ENCODE results near the gene OR2AG2.
A peak's percentile ranks its signal among the peaks of the same experiment; 100 is the strongest.
"Not testable (repeated sequence)": the region's sequence is repeated elsewhere in the genome, so short reads cannot be mapped to it uniquely, and the experiment has no call there.

OR2AG2 gene, protein sequence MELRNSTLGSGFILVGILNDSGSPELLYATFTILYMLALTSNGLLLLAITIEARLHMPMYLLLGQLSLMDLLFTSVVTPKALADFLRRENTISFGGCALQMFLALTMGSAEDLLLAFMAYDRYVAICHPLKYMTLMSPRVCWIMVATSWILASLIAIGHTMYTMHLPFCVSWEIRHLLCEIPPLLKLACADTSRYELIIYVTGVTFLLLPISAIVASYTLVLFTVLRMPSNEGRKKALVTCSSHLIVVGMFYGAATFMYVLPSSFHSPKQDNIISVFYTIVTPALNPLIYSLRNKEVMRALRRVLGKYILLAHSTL

DNA sequence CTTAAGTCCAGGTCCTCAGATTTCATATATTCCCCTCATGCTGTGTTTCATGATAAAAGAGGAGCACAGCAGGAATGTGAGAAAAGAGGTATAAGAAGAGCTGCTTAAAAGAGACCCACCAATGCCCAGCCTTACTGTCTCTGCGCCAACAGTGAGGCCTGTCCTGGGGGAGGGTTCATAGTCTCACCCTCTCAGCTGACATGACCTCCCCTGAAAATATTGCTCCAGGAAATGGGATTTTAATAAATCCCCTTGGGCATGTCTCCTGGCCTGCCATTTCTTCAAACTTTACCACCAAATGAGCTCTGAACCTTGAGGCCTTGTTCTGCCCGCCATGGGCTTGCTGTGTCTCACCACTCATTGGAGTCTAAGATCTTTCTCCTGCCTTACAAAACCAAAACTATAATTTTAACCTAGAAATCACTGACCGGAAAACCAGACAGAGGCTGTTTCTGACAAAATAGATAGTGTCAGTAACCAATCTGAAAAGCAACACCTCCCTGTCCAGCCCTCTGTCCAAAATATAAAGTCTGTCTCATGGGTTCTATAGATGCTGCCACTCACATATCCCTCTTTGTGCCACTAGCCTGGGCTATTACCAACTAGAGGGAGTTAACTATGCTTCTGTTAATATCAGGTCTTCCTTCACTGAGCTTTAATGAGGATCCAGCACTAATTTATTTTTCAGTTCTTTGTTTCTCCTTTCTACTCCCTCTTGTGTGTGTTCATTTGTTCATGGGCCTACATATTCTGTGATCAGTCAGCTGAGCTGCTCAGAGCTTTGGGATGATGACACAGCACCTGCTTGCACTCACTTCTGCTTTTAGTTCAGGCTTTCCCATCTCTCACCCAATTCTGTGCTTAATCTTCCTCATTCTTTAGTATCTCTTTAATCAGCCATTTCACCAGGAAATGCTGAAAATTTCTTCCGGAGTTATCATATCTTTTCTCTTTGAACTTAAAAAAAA lies at the start of gene OR2AG2:
TSS of gene OR2AG2 (minus strand) at position 51 of the 968 bp plus-strand sequence. CDS start 3,019 bp downstream, outside the sequence.
- no peak for DNase-seq (ENCODE audit: low read depth)
- H3K4me3 ChIP-seq (ENCODE audit: control insufficient read depth, low read depth, low read length) = no peak within 1 kb of the TSS
- TF ChIP-seq, protein P1, sequence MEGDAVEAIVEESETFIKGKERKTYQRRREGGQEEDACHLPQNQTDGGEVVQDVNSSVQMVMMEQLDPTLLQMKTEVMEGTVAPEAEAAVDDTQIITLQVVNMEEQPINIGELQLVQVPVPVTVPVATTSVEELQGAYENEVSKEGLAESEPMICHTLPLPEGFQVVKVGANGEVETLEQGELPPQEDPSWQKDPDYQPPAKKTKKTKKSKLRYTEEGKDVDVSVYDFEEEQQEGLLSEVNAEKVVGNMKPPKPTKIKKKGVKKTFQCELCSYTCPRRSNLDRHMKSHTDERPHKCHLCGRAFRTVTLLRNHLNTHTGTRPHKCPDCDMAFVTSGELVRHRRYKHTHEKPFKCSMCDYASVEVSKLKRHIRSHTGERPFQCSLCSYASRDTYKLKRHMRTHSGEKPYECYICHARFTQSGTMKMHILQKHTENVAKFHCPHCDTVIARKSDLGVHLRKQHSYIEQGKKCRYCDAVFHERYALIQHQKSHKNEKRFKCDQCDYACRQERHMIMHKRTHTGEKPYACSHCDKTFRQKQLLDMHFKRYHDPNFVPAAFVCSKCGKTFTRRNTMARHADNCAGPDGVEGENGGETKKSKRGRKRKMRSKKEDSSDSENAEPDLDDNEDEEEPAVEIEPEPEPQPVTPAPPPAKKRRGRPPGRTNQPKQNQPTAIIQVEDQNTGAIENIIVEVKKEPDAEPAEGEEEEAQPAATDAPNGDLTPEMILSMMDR (conservative IDR thresholded peaks at IDR 0.05; ENCODE audit: control insufficient read depth, insufficient read depth, low read depth, low read length) = no peak

DNA sequence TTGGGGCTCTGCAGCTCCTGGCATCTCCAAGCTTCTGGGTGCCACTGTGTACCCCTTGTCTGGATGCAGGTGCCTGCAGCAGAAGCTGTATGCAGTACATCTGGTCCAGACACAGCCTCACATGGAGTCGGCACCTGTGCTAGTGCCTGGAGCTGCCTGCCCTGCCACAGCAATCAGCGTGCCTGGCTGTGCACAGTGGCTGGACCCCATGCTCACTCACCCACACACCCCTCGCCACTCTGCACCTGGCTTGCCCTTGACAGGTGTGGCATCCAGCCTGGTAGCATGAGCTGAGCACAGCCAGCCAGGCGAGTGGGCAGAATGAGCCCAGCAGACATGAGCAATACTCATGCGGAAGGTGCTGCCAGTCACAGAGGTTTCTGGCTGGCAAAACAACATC lies 47.2 kb upstream of the OR2AG2 start:
- H3K4me3 ChIP-seq (ENCODE audit: control insufficient read depth, low read depth, low read length) = no peak overlapping the region
- TF ChIP-seq, protein P1 (conservative IDR thresholded peaks at IDR 0.05; ENCODE audit: control insufficient read depth, insufficient read depth, low read depth, low read length) = no peak
- DNase-seq (ENCODE audit: low read depth) = no peak

DNA sequence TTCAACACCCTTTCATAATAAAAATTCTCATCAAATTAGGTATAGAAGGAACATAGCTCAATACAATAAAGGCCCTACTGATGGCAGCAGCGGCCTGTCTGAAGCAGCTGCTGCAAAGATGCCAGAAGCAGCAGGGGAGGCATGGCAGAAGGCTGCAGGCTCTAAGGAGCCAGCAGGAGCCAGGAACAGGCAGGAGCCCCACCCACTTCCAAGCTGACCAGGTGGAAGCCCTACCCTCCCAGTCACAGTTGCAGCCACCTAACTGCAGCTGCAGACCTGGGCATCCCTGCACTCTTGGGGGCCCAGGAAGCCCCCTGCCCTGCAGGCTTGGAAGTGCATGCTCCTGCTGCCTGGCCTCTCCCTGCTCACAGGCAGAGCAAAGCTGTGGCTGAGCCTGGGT lies 45.9 kb upstream of the OR2AG2 start:
- no peak overlapping the region for H3K4me3 ChIP-seq (ENCODE audit: control insufficient read depth, low read depth, low read length)
- no peak for DNase-seq (ENCODE audit: low read depth)
- TF ChIP-seq, protein P1 (conservative IDR thresholded peaks at IDR 0.05; ENCODE audit: control insufficient read depth, insufficient read depth, low read depth, low read length) = no peak

DNA sequence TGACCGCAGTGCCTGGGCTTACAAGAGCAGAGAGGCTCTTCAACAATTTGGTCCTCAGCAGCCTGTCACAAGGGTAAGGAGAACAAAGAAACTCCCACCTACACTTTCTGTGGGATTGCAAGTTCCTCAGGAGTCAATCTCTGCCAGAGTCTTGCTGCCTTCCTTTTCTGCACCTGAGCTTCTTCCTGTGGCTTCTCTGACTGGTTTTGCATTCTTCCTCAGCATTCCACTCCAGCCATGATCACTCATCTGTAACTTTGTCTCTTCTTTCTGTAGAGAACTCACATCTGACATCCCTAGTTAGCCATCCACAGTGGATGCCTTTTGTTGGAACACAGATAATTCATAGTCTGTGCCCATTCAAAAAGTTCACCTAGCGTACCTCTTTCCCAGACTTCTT lies 41.9 kb upstream of the OR2AG2 start:
- TF ChIP-seq, protein P1 (conservative IDR thresholded peaks at IDR 0.05; ENCODE audit: control insufficient read depth, insufficient read depth, low read depth, low read length) = no peak
- H3K4me3 ChIP-seq (ENCODE audit: control insufficient read depth, low read depth, low read length) = no peak overlapping the region
- no peak for DNase-seq (ENCODE audit: low read depth)

DNA sequence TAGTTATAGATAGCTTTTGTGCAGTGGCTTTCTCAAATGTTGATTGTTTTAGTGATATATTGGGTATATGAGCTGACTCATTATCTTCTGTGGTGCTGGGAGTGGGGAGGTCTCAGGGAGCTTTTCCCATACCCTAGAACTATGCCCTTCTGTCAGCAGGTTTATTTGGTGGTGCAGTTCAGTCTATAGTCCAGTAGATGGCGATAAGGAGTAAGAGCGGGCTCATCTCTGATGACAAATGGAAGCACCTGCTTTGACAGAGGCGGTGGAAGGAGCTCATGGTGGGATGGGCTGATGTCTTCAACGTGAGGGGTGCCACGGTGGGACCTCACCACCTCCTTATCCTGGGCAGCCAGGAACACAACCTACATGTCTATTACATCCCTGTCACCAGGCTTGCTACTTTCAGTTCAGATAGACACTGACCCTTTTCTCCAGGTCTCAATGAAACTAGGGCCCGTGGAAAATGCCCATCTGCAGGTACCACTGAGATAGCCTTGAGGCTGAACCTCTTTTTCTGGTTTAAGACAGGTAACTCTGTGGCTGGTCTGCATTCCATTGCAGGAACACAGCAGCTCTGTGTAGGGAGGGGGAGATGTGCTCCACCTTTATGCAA lies 40.7 kb upstream of the OR2AG2 start:
- TF ChIP-seq, protein P1 (conservative IDR thresholded peaks at IDR 0.05; ENCODE audit: control insufficient read depth, insufficient read depth, low read depth, low read length) = peak; percentile 97
- peak; percentile 48 for DNase-seq (ENCODE audit: low read depth)
- no peak overlapping the region for H3K4me3 ChIP-seq (ENCODE audit: control insufficient read depth, low read depth, low read length)

DNA sequence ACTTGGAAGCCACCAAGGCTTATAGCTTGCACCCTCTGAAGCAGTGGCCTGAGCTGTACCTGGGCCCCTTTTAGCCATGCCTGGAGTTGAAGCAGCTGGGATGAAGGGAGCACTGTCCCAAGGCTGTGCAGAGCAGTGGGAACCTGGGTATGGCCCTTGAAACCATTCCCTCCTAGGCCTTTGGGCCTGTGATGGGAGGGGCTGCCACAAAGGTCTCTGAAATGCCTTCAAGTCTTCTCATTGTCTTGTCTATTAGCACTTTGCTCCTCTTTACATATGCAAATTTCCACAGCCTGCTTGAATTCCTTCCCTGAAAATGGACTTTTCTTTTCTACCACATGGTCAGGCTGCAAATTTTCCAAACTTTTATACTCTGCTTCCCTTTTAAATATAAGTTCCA lies 29.3 kb upstream of the OR2AG2 start:
- not testable (repeated sequence) for DNase-seq (ENCODE audit: low read depth); H3K4me3 ChIP-seq (ENCODE audit: control insufficient read depth, low read depth, low read length)

Measured in fibroblast of mammary gland (primary cell).